GM20000 (cell line): ENCODE data around the gene PLEKHA6.

Source experiments
- DNase-seq: peaks from one replicate; pipeline ENCODE4 v3.0.0; 2012; ENCODE audit warnings: low spot score
- CTCF ChIP-seq: IDR thresholded peaks from 2 replicates; pipeline ENCODE4 v1.5.1; 2012; ENCODE audit warnings: mild to moderate bottlenecking, control low read depth; ENCODE audit errors: extremely low read depth, missing control alignments

The PLEKHA6 gene

GRCh38 chr1:204257446-204257845 lies 102.3 kb downstream of the PLEKHA6 start:
- no peak for DNase-seq
- TF ChIP-seq CTCF = no peak

GRCh38 chr1:204256531-204256930 lies 103.2 kb downstream of the PLEKHA6 start:
- TF ChIP-seq CTCF = no peak
- DNase-seq = no peak

- DNase-seq = no peak
- TF ChIP-seq CTCF = no peak
Observed at GRCh38 chr1:204255966-204256365, 103.8 kb downstream of the PLEKHA6 start.

GRCh38 chr1:204255225-204255624 lies 104.5 kb downstream of the PLEKHA6 start:
- no peak for TF ChIP-seq CTCF
- no peak for DNase-seq

- DNase-seq = no peak
Observed at GRCh38 chr1:204254031-204254661, 105.6 kb downstream of the PLEKHA6 start.

GRCh38 chr1:204251926-204252689 lies 107.6 kb downstream of the PLEKHA6 start:
- DNase-seq = no peak
- no peak for TF ChIP-seq CTCF

More at GRCh38 chr1:204254031-204254661, 105.6 kb downstream of the PLEKHA6 start:
- TF ChIP-seq CTCF = no peak

GRCh38 chr1:204251286-204251685 lies 108.4 kb downstream of the PLEKHA6 start:
- no peak for DNase-seq
- no peak for TF ChIP-seq CTCF
